GM13977 (cell line): ENCODE data around the gene RNF187.

ENCODE experiments used
- DNase-seq: peaks from one replicate; pipeline ENCODE4 v3.0.0; 2012; ENCODE audit warnings: low spot score
- CTCF ChIP-seq: IDR thresholded peaks from 2 replicates; pipeline ENCODE4 v1.5.1; 2012; ENCODE audit warnings: mild to moderate bottlenecking, control low read depth; ENCODE audit not compliant: insufficient read depth; ENCODE audit errors: extremely low read depth, missing control alignments
- in situ Hi-C: fragments of 300-500 bp; cut with MboI; formaldehyde crosslinking; loops from one replicate; pipeline ENCODE4 v1.12.0; 2022; ENCODE audit warnings: low sequenced_read_pairs, low pct_unique_long_range_greater_than_20kb, mixed read lengths, inconsistent platforms; ENCODE audit not compliant: unreplicated experiment

The RNF187 gene

GRCh38 chr1:228510101-228510802, 23.1 kb downstream of the RNF187 start:
- in situ Hi-C loops, result no loop called here
- no peak for TF ChIP-seq CTCF
- no peak for DNase-seq

GRCh38 chr1:228510803-228511413, 23.7 kb downstream of the RNF187 start:
- no peak for TF ChIP-seq CTCF
- in situ Hi-C loops, result no loop called here
- DNase-seq, result no peak

- TF ChIP-seq CTCF, result no peak
- DNase-seq, result no peak
- in situ Hi-C loops, result no loop called here
These were observed 24.6 kb downstream of the RNF187 start for GRCh38 chr1:228511546-228512445.

- in situ Hi-C loops, result no loop called here
These were observed 25.6 kb downstream of the RNF187 start for GRCh38 chr1:228512781-228513198.

GRCh38 chr1:228513236-228513900, 26.2 kb downstream of the RNF187 start:
- in situ Hi-C loops, result no loop called here
- DNase-seq, result no peak
- TF ChIP-seq CTCF, result no peak

More at GRCh38 chr1:228512781-228513198, 25.6 kb downstream of the RNF187 start:
- TF ChIP-seq CTCF, result no peak
- no peak for DNase-seq

GRCh38 chr1:228514421-228514820, 27.2 kb downstream of the RNF187 start:
- TF ChIP-seq CTCF, result no peak
- in situ Hi-C loops, result no loop called here

More at GRCh38 chr1:228514421-228514820, 27.2 kb downstream of the RNF187 start:
- DNase-seq, result no peak
